ENCODE measurements around the gene PUSL1.

The PUSL1 gene

GRCh38 chr1:1307923-1308755 lies at the start of gene PUSL1, which contains the start of gene ACAP3:
Gene PUSL1, plus strand, starts transcription at chr1:1308597. Its CDS starts 47 bp downstream, at chr1:1308644.
Gene ACAP3, minus strand, starts transcription at chr1:1307930. Its CDS starts 115 bp downstream, at chr1:1307815.
- no peak for FAIRE-seq

GRCh38 chr1:1259119-1259488 lies 49.3 kb upstream of the PUSL1 start:
- no peak for FAIRE-seq

GRCh38 chr1:1259540-1259939 lies 48.9 kb upstream of the PUSL1 start:
- no peak for FAIRE-seq

- FAIRE-seq = no peak
These were observed 48.3 kb upstream of the PUSL1 start for GRCh38 chr1:1259951-1260600.

- FAIRE-seq = no peak
These were observed 47.4 kb upstream of the PUSL1 start for GRCh38 chr1:1260843-1261560.

- FAIRE-seq = no peak
These were observed 46.3 kb upstream of the PUSL1 start for GRCh38 chr1:1262071-1262470.

GRCh38 chr1:1262758-1263157 lies 45.6 kb upstream of the PUSL1 start:
- FAIRE-seq = no peak

GRCh38 chr1:1264026-1264425 lies 44.4 kb upstream of the PUSL1 start:
- FAIRE-seq = no peak

- no peak for FAIRE-seq
These were observed 43.5 kb upstream of the PUSL1 start for GRCh38 chr1:1264868-1265272.

GRCh38 chr1:1267488-1268283 lies 40.7 kb upstream of the PUSL1 start:
- no peak for FAIRE-seq

GRCh38 chr1:1268284-1268682 lies 40.1 kb upstream of the PUSL1 start:
- FAIRE-seq = no peak

GRCh38 chr1:1270813-1271212 lies 37.6 kb upstream of the PUSL1 start:
- no peak for FAIRE-seq

GRCh38 chr1:1272341-1273208 lies 35.8 kb upstream of the PUSL1 start:
- FAIRE-seq = no peak

- FAIRE-seq = no peak
These were observed 35.2 kb upstream of the PUSL1 start for GRCh38 chr1:1273209-1273511.

- FAIRE-seq = no peak
These were observed 34.7 kb upstream of the PUSL1 start, which contains the start of gene UBE2J2 for GRCh38 chr1:1273512-1274298. Gene UBE2J2, minus strand, starts transcription at chr1:1273854. Its CDS starts 5,862 bp downstream, at chr1:1267992.

- no peak for FAIRE-seq
These were observed 34.0 kb upstream of the PUSL1 start for GRCh38 chr1:1274299-1274930.

GRCh38 chr1:1274931-1275431 lies 33.4 kb upstream of the PUSL1 start:
- no peak for FAIRE-seq

GRCh38 chr1:1275836-1276235 lies 32.6 kb upstream of the PUSL1 start:
- no peak for FAIRE-seq

- no peak for FAIRE-seq
These were observed 29.8 kb upstream of the PUSL1 start for GRCh38 chr1:1278620-1279019.

- FAIRE-seq = no peak
These were observed 29.4 kb upstream of the PUSL1 start for GRCh38 chr1:1279028-1279427.
